ENCODE measurements around the gene STXBP6.

Gene STXBP6

GRCh38 chr14:24816929-24817211 lies 233.1 kb downstream of the STXBP6 start (continued):
- TF ChIP-seq ZNF600 (tag by site-specific recombination; IDR thresholded peaks at IDR 0.05), result no peak
- no peak for TF ChIP-seq ZBTB17 (tag by site-specific recombination; IDR thresholded peaks at IDR 0.05)
- TF ChIP-seq ZNF354C (tag by site-specific recombination; IDR thresholded peaks at IDR 0.05; ENCODE audit: borderline replicate concordance, low read depth), result no peak
- no peak for TF ChIP-seq ZNF10 (tag by site-specific recombination; IDR thresholded peaks at IDR 0.05)
- TF ChIP-seq ZNF645 (tag by site-specific recombination; IDR thresholded peaks at IDR 0.05), result no peak
- TF ChIP-seq INSM2 (tag by site-specific recombination; IDR thresholded peaks at IDR 0.05), result no peak
- TF ChIP-seq ZNF560 (tag by site-specific recombination; IDR thresholded peaks at IDR 0.05; ENCODE audit: borderline replicate concordance), result no peak

- H3K9me3 ChIP-seq (ENCODE audit: control insufficient read depth, insufficient read depth, low read depth, low read length), result no peaks in the 10 kb centered on the region
- no peaks in the 10 kb centered on the region for H3K36me3 ChIP-seq (ENCODE audit: control insufficient read depth in 2 of 2, insufficient read depth in 1 of 2, low read length in 2 of 2)
- peaks cover 10% of the 10 kb centered on the region for H3K4me1 ChIP-seq (ENCODE audit: control insufficient read depth, insufficient read depth, low read length)
- H3K27ac ChIP-seq (ENCODE audit: extremely low read depth, low read depth, low read length), result no peak overlapping the region
- TF ChIP-seq ZNF518A (tag by site-specific recombination; conservative IDR thresholded peaks at IDR 0.05; ENCODE audit: low read depth) (no peak), TRIM28 (IDR thresholded peaks at IDR 0.05; ENCODE audit: borderline replicate concordance, low read length) (no peak), GLI2 (tag by site-specific recombination; IDR thresholded peaks at IDR 0.05; ENCODE audit: borderline replicate concordance, low read depth) (no peak)
- ChIA-PET CTCF (interaction anchor here (0.5 to 0.9 kb wide), 5 partner anchors 8 to 501 kb away, joined by 3 to 8 read pairs (median 3); no protein-coding TSS in a partner anchor), POLR2A (no interaction called here)
- H3K4me3 ChIP-seq (ENCODE audit: low read depth, low read length), result no peak overlapping the region
Measured at GRCh38 chr14:24816011-24816928, 233.7 kb downstream of the STXBP6 start.

- H3K36me3 ChIP-seq (ENCODE audit: control insufficient read depth in 2 of 2, insufficient read depth in 1 of 2, low read length in 2 of 2), result no peaks in the 10 kb centered on the region
- POLR2A ChIA-PET, result no interaction called here
- peaks cover 11% of the 10 kb centered on the region for H3K4me1 ChIP-seq (ENCODE audit: control insufficient read depth, insufficient read depth, low read length)
- CTCF ChIA-PET, result interaction anchor here (0.6 to 1.6 kb wide), 4 partner anchors 9 to 317 kb away, joined by 3 to 9 read pairs (median 4); no protein-coding TSS in a partner anchor
- H3K9me3 ChIP-seq (ENCODE audit: control insufficient read depth, insufficient read depth, low read depth, low read length), result no peaks in the 10 kb centered on the region
- H3K4me3 ChIP-seq (ENCODE audit: low read depth, low read length), result no peak overlapping the region
- no peak overlapping the region for H3K27ac ChIP-seq (ENCODE audit: extremely low read depth, low read depth, low read length)
- TF ChIP-seq ZBTB20 (tag by site-specific recombination; IDR thresholded peaks at IDR 0.05), result no peak
- no peak for TF ChIP-seq ZNF121 (tag by site-specific recombination; IDR thresholded peaks at IDR 0.05)
- TF ChIP-seq ZBTB49 (tag by site-specific recombination; IDR thresholded peaks at IDR 0.05; ENCODE audit: low read depth), result no peak
- TF ChIP-seq MZF1 (tag by site-specific recombination; IDR thresholded peaks at IDR 0.05; ENCODE audit: borderline replicate concordance), result no peak
- no peak for TF ChIP-seq PATZ1 (tag by site-specific recombination; IDR thresholded peaks at IDR 0.05)
- no peak for TF ChIP-seq ZNF391 (tag by site-specific recombination; IDR thresholded peaks at IDR 0.05; ENCODE audit: borderline replicate concordance, low read depth)
- no peak for TF ChIP-seq ZNF138 (tag by site-specific recombination; IDR thresholded peaks at IDR 0.05; ENCODE audit: borderline replicate concordance)
- TF ChIP-seq ZNF843 (tag by site-specific recombination; IDR thresholded peaks at IDR 0.05), result no peak
- TF ChIP-seq ZBTB17 (tag by site-specific recombination; IDR thresholded peaks at IDR 0.05), result no peak
- TF ChIP-seq ZNF19 (tag by site-specific recombination; IDR thresholded peaks at IDR 0.05; ENCODE audit: low read depth), result no peak
- TF ChIP-seq ZNF174 (tag by site-specific recombination; IDR thresholded peaks at IDR 0.05), result no peak
Measured at GRCh38 chr14:24815543-24815942, 234.4 kb downstream of the STXBP6 start.

Measured in HEK293 (cell line).